NOMO-1 treated with DMSO at 0.1 percent for 48 hours (cell line): Measurements from ENCODE around the gene HACD2.
A peak's percentile ranks its signal among the peaks of the same experiment; 100 is the strongest.
"Not testable (repeated sequence)": the region's sequence is repeated elsewhere in the genome, so short reads cannot be mapped to it uniquely, and the experiment has no call there.

ENCODE experiments used
- DNase-seq: peaks from one replicate; lab custom pipeline; 2025; ENCODE audit not compliant: unreplicated experiment; lab: John Stamatoyannopoulos, UW

Gene HACD2

GRCh38 chr3:123611674-123612073 is 26.8 kb upstream of the HACD2 start:
- DNase-seq = not testable (repeated sequence)

- DNase-seq = no peak
These were observed 26.2 kb upstream of the HACD2 start for GRCh38 chr3:123611082-123611481.

- DNase-seq = no peak
These were observed 25.5 kb upstream of the HACD2 start for GRCh38 chr3:123610331-123610730.

- DNase-seq = no peak
These were observed 24.2 kb upstream of the HACD2 start for GRCh38 chr3:123609063-123609462.

- DNase-seq = no peak
These were observed 23.5 kb upstream of the HACD2 start for GRCh38 chr3:123608263-123608937.

GRCh38 chr3:123606527-123606926 is 21.7 kb upstream of the HACD2 start:
- DNase-seq = no peak

GRCh38 chr3:123605789-123606234 is 21.0 kb upstream of the HACD2 start:
- DNase-seq = no peak

- not testable (repeated sequence) for DNase-seq
These were observed 18.3 kb upstream of the HACD2 start for GRCh38 chr3:123603153-123603552.

- no peak for DNase-seq
These were observed 17.5 kb upstream of the HACD2 start for GRCh38 chr3:123602325-123602724.

- DNase-seq = not testable (repeated sequence)
These were observed 16.0 kb upstream of the HACD2 start for GRCh38 chr3:123600863-123601262.

GRCh38 chr3:123597561-123597960 is 12.7 kb upstream of the HACD2 start:
- no peak for DNase-seq

GRCh38 chr3:123595396-123596180 is 10.7 kb upstream of the HACD2 start:
- no peak for DNase-seq

GRCh38 chr3:123593381-123593780 is 8.5 kb upstream of the HACD2 start:
- DNase-seq = no peak

GRCh38 chr3:123590685-123591450 is 6.0 kb upstream of the HACD2 start:
- no peak for DNase-seq

GRCh38 chr3:123587401-123587800 is 2.5 kb upstream of the HACD2 start:
- DNase-seq = no peak

- DNase-seq = no peak
These were observed 2.1 kb upstream of the HACD2 start for GRCh38 chr3:123586968-123587367.

GRCh38 chr3:123586131-123586530 is 1.3 kb upstream of the HACD2 start:
- peak; percentile 51 for DNase-seq

- DNase-seq = no peak
These were observed 417 bp downstream of the HACD2 start for GRCh38 chr3:123584284-123584987.

- no peak for DNase-seq
These were observed 1.3 kb downstream of the HACD2 start for GRCh38 chr3:123583561-123583960.

- DNase-seq = no peak
These were observed 2.5 kb downstream of the HACD2 start for GRCh38 chr3:123582315-123582714.

- DNase-seq = no peak
These were observed 8.7 kb downstream of the HACD2 start for GRCh38 chr3:123576122-123576521.
